Amniotic stem cell (primary cell): ENCODE measurements around the gene TLK1.
"Not testable (repeated sequence)": the region's sequence is repeated elsewhere in the genome, so short reads cannot be mapped to it uniquely, and the experiment has no call there.

Experiments
- DNase-seq: peaks from one replicate; lab custom pipeline; 2025; lab: John Stamatoyannopoulos, UW

The TLK1 gene

GRCh38 chr2:171142398-171142797, 18.3 kb downstream of the TLK1 start:
- no peak for DNase-seq

DNA sequence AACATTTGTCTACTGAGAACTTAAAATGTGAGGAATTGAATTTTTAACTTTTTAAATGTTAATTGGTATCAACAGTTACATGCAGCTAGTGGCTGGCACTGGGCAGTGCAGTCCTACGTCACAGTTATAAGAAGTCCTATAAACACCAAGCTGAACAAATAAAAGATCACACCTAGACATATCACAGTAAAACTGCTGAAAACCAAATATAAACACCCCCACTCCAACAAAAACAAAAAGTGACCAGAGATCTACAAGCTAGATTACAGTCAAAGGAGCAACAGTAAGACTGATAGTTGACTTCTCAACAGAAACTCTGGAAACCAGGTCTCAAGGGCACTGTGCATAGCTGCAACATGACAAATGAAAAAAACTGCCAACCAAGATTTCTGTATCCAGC, 19.4 kb downstream of the TLK1 start:
- no peak for DNase-seq

DNA sequence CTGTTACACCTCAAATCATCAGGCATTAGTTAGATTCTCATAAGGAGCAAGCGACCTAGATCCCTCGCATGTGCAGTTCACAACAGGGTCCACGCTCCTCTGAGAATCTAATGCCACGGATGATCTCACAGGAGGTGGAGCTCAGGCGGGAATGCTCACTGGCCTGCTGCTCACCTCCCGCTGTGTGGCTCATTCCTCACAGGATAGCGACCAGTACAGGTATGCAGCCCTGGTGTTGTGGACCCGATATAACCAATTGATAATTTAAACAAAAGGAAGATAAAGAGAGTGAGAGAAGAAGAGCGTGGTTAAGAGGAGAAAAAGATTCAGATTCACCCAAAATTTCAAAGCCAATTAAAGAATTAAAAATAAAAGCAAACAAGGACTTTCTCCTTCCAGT, 20.8 kb downstream of the TLK1 start:
- DNase-seq: no peak

DNA sequence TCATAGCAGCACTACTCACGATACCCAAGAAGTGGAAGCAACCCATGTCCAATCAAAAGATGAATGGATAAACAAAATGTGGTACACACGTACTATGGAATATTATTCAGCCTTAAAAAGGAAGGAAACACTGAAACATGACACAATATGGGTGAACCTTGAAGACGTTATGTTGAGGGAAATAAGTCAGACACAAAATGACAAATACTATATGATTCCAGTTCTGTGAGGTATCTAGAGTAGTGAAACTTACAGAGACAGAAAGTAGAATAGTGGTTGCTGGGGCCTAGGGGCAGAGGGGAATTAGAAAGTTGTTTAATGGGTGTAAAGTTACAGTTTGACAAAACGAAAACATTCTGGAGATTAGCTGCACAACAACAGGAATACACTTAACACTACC, 24.7 kb downstream of the TLK1 start:
- DNase-seq: no peak

DNA sequence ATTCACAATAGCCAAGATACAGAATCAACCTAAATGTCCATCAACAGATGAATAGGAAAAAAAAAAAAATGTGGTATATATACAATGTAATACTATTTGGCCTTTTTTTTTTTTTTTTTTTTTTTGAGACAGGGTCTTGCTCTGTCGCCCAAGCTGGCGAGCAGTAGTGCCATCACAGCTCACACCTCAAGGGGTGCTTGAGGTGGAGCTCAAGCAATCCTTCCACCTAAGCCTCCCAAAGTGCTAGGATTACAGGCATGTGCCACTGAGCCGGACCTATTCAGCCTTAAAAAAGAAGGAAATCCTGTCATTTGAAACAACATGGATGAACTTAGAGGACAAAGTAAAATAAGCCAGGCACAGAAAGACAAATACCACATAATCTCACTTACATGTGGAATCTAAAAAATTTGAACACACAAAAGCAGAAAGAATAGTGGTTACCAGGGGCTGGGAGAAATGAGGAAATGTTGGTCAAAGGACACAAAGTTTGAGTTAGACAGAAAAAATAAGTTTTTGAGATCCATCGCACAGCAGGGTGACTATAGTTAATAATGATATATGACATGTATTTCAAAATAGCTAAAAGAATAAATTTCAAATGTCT, 26.0 kb downstream of the TLK1 start:
- no peak for DNase-seq

- no peak for DNase-seq
Measured at GRCh38 chr2:171132086-171132485, 28.6 kb downstream of the TLK1 start.

DNA sequence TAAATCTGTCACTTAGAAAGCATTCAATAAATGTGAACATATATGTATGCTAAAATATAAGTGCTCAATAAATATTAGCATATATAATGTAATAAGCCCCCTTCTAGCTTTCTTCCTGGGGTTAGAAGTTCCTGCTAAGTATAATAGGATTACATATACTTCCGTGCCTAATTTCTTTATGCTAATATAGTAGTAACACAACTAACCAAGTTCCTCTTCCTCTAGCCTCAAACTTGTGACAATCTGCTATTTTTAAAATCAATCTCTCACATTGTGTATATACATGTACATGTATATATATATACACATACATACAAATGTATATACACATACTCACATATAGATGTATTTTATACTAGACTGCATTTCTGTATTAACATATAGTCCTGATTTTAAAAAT, 32.2 kb downstream of the TLK1 start:
- no peak for DNase-seq

- DNase-seq: no peak
Measured at GRCh38 chr2:171124541-171124940, 36.2 kb downstream of the TLK1 start.

- DNase-seq: no peak
Measured at GRCh38 chr2:171109571-171109970, 51.1 kb downstream of the TLK1 start.

DNA sequence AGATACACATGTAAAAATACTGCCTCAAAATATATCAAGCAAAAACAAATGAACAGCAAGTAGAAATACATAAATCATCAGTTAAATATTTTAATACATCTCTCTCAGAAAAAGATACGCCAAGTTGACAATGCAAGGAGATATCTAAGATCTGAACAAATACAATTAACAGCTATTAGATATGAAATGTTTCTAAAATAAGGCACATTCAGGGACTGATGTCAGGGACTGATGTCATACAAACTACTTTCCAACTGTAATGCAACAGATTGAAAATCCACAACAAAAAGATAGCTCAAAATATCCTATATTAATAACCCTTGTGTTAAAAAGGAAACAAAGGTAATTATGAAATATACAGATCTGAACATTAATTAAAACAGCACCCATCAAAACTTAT, 51.7 kb downstream of the TLK1 start:
- DNase-seq: no peak

GRCh38 chr2:171107803-171108202, 52.9 kb downstream of the TLK1 start:
- DNase-seq: no peak

DNA sequence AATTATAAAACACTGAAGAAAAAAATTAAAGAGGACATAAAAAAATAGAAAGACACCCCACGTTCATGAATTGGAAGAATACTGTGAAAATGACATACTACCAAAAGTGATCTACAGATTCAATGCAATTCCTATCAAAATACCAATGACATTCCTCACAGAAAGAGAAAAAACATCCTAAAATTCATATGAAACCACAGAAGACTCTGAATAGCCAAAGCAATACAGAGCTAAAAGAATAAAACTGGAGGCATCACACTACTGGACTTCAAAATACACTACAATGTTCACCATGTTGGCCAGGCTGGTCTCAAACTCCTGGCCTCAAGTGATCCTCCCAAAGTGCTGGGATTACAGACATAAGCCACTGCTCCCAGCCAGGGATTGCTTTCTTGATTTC, 56.3 kb downstream of the TLK1 start:
- no peak for DNase-seq

GRCh38 chr2:171102802-171103201, 57.9 kb downstream of the TLK1 start:
- no peak for DNase-seq

DNA sequence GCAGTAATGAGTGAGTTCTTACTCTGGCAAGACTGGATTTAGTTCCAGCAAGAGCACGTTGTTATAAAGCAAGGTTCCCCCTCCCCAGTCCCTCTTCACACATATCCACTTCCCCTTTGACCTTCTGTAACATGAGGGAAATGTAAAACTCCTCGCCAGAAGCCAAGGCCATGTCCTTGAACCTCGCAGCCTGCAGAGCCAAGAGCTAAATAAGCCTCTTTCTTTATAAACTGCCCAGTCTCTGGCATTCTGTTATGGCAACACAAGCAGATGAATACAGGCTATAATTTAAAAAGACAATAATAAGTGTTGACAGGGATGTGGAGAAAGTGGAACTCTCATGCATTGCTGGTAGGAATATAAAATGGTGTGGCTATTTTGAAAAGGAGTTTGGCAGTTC, 60.3 kb downstream of the TLK1 start:
- DNase-seq: no peak

GRCh38 chr2:171098607-171099006, 62.1 kb downstream of the TLK1 start:
- DNase-seq: no peak

- no peak for DNase-seq
Measured at GRCh38 chr2:171095014-171095582, 65.6 kb downstream of the TLK1 start.

DNA sequence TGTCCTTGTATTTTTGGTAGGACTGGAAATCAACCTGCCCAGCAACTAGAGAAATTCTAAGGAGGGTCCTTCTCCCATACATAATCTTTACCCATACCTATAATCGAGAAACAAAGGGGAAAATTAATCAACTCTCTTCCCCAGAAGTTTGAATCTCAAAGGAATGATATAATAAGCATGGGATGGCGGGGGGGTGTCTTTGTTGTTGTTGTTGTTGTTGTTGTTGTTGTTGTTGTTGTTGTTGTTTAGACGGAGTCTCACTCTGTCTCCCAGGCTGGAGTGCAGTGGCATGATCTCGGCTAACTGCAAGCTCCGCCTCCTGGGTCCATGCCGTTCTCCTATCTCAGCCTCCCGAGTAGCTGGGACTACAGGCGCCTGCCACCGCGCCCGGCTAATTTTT, 69.2 kb downstream of the TLK1 start:
- not testable (repeated sequence) for DNase-seq

- no peak for DNase-seq
Measured at GRCh38 chr2:171089489-171089888, 71.2 kb downstream of the TLK1 start.

DNA sequence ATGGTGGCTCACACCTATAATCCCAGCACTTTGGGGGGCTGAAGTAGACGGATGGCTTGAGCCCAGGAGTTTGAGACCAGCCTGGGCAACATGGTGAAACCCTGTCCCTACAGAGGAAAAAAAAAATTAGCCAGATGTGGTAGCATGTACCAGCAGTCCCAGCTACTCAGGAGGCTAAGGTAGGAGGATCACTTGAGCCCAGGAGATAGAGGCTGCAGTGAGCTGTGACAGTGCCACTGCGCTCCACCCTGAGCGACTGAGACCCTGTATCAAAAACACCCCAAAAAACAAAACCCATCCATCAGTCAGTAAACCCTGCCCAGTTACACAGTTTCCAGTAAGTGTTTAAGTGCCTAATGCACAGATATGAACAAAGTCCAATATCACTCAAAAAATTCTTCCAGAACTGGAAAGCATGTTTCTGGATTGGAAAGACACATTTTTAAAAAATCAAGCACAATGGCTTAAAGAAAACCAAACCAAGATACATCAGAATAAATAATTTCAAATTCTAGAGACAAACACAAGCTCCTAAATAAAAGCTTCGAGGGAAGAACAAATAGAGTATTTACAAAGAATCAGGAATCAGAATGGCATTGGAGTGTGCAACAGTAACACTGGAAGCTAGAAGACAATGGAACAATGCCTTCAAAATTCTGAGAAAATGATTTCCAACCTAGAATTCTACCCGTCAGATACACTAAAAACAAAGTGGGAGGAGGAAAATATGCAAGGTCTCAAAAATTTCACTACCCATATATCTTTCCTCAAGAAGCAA, 72.4 kb downstream of the TLK1 start:
- no peak for DNase-seq

DNA sequence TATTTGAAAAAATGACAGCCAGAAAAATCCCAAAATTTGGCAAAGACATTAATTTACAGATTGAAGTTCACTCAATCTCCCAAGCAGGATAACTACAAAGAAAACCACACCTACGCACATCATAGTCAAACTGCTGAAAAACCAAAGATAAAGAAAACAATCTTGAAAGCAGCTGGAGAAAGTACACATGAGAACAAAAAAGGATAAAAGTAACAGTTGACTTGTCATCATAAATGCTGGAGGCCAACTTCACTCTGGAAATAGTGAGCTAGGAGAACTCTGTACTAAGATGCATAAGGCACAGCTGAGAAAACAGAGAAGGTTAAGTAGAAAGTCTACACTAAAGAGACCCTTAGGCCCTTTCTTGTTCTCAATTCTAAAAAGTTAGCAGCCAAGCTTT, 73.1 kb downstream of the TLK1 start:
- no peak for DNase-seq

DNA sequence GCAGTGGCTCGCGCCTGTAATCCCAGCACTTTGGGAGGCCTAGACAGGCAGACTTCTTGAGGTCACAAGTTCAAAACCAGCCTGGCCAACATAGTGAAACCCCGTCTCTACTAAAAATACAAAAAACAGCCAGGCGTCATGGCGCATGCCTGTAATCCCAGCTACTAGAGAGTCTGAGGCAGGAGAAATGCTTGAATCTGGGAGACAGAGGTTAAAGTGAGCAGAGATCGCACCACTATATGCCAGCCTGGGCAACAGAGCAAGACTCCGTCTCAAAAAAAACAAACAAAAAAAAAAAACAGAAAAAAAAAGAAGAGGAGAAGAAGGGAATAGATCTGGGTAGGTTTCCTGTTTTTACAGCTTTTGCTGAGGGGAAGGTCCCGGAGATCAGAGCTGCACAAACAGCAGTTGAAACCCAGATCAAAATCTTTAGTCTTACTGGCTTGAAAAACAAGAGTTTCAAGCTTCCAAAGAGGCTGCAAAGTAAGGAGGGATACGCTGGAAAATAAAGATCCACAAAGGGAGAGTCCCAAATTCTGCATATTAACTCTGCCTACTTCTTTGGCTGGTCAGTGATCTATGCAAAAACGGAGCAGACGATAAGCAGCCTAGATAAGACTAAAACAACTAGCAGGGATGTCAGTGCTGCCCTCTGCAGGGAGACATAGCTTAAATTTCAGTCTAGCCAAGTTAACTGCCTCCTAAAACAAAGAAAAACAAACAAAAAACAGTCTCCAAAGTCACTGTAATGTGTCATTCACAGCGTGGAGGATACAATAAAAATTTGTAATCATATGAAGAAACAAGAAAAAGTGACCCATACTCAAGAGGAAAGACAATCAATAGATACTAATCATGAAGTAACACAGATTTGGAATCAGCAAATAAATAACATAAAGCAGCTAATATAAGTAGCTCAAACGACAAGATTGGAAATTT, 74.1 kb downstream of the TLK1 start:
- DNase-seq: no peak

DNA sequence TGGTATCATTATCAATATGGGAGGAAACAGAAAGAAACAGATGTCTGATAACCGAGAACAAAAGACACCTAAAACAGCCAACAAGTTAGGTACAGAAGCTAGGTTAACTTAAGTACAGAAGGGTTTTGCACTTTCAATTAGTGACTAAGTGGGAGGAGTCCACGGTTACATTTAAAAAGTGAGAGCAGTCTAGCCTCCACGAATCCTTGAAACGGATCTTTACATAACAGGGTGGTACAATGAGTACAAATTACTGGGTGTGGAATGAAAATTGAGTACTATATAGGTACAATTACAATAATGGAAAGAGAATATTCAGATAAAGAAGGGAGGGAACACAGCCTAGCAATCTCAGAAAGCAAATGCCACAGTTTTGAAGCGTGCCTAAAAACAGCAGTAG, 76.6 kb downstream of the TLK1 start:
- DNase-seq: no peak

- no peak for DNase-seq
Measured at GRCh38 chr2:171083451-171083850, 77.2 kb downstream of the TLK1 start.
